SK-N-SH (cell line): ENCODE data around the gene ASPG. TPM values are rescaled to one million over a fixed set of nuclear protein-coding genes. Genes with fewer than 3 reads are reported as not detected.

Source experiments
- CTCF ChIA-PET: fragments of 300-600, 350-600 bp; formaldehyde crosslinking; extraction: SDS; loops from one replicate; lab custom pipeline; 2021; lab: Yijun Ruan, JAX
- POLR2A ChIA-PET: fragments of 350-600 bp; sonication (Branson Sonifier 250); formaldehyde crosslinking; extraction: SDS; loops from one replicate; lab custom pipeline; 2020; ENCODE audit warnings: antibody characterized with exemption, inconsistent platforms; lab: Yijun Ruan, JAX
- DNase-seq: peaks from one replicate; pipeline ENCODE4 v3.0.0; 2012
- H2AFZ ChIP-seq: fragments of 200-600 bp; sonication (generic); 2 replicates; pipeline ENCODE4 v1.8.1; 2016; ENCODE audit warnings: antibody characterized with exemption, mild to moderate bottlenecking, low read depth
- H3F3A ChIP-seq: fragments of 200-600 bp; sonication (generic); replicated peaks from 2 replicates; pipeline ENCODE3; 2016; ENCODE audit warnings: antibody characterized with exemption, mild to moderate bottlenecking; ENCODE audit not compliant: insufficient read depth
- H3K27ac ChIP-seq, 2 experiments: fragments of 200-500 bp in 1 of 2; fragments of 200-600 bp in 1 of 2; sonication (Bioruptor generic) in 1 of 2; sonication (generic), shearing (Covaris generic) in 1 of 2; 2 replicates each; pipeline versions ENCODE4 v1.5.1 to v1.6.1; 2014 to 2016; ENCODE audit warnings: low read depth in 2 of 2, inconsistent platforms in 1 of 2, low read length in 1 of 2, mild to moderate bottlenecking in 1 of 2, mixed read lengths in 1 of 2
- H3K27me3 ChIP-seq: fragments of 200-600 bp; sonication (generic), shearing (Covaris generic); 2 replicates; pipeline ENCODE4 v1.6.1; 2016; ENCODE audit warnings: mixed run types; ENCODE audit not compliant: insufficient read depth
- H3K36me3 ChIP-seq, 2 experiments: fragments of 200-500 bp in 1 of 2; fragments of 200-600 bp in 1 of 2; sonication (Bioruptor generic) in 1 of 2; sonication (generic) in 1 of 2; replicated peaks in 1 of 2; 2 replicates each; pipeline versions ENCODE3 to v1.5.1; 2014 to 2016; ENCODE audit warnings: low read length in 1 of 2, mild to moderate bottlenecking in 1 of 2; ENCODE audit not compliant: insufficient read depth in 2 of 2, control insufficient read depth in 1 of 2
- H3K4me1 ChIP-seq, 2 experiments: fragments of 200-500 bp in 1 of 2; fragments of 200-600 bp in 1 of 2; sonication (Bioruptor generic) in 1 of 2; sonication (generic), shearing (Covaris generic) in 1 of 2; 2 replicates each; pipeline versions ENCODE4 v1.5.1 to v1.6.1; 2014 to 2016; ENCODE audit warnings: low read depth in 1 of 2, low read length in 1 of 2, mixed run types in 1 of 2; ENCODE audit not compliant: insufficient read depth in 2 of 2, control insufficient read depth in 1 of 2
- H3K4me2 ChIP-seq: fragments of 200-600 bp; sonication (generic), shearing (Covaris generic); 2 replicates; pipeline ENCODE4 v1.6.1; 2017; ENCODE audit warnings: mixed run types
- H3K4me3 ChIP-seq, 2 experiments: fragments of 200-500 bp in 1 of 2; fragments of 200-600 bp in 1 of 2; sonication (Bioruptor generic) in 1 of 2; sonication (generic), shearing (Covaris generic) in 1 of 2; 2 replicates each; pipeline versions ENCODE4 v1.5.1 to v1.8.1; 2014 to 2016; ENCODE audit warnings: low read depth in 2 of 2, inconsistent platforms in 1 of 2, low read length in 1 of 2, mild to moderate bottlenecking in 1 of 2, mixed read lengths in 1 of 2, moderate library complexity in 1 of 2
- H3K79me2 ChIP-seq: fragments of 200-600 bp; sonication (generic); 2 replicates; pipeline ENCODE4 v1.8.1; 2017; ENCODE audit warnings: mild to moderate bottlenecking; ENCODE audit not compliant: insufficient read depth
- H3K9ac ChIP-seq: fragments of 200-600 bp; sonication (generic); 2 replicates; pipeline ENCODE4 v1.6.1; 2017; ENCODE audit warnings: mixed run types
- H3K9me2 ChIP-seq: fragments of 200-600 bp; sonication (generic); 2 replicates; pipeline ENCODE4 v1.6.1; 2017; ENCODE audit warnings: mixed run types
- H3K9me3 ChIP-seq: fragments of 200-600 bp; sonication (generic); 2 replicates; pipeline ENCODE4 v1.6.1; 2017; ENCODE audit warnings: mixed run types, mild to moderate bottlenecking, moderate library complexity
- H4K20me1 ChIP-seq: fragments of 200-600 bp; sonication (generic); 2 replicates; pipeline ENCODE4 v1.6.1; 2017; ENCODE audit warnings: mild to moderate bottlenecking, mixed run types; ENCODE audit not compliant: insufficient read depth
- CHD2 ChIP-seq: fragments of 150-350 bp; IDR thresholded peaks from 2 replicates; pipeline ENCODE4 v1.6.1; 2018; ENCODE audit warnings: low read length; ENCODE audit not compliant: partially characterized antibody
- EP300 ChIP-seq, 2 experiments: IDR thresholded peaks; 2 replicates each; pipeline versions ENCODE4 v1.4.0 to v1.6.1; 2012; ENCODE audit warnings: borderline replicate concordance in 1 of 2, low read depth in 1 of 2, low read length in 1 of 2
- EZH2phosphoT487 ChIP-seq: fragments of 200-600 bp; sonication (generic); IDR thresholded peaks from 2 replicates; pipeline ENCODE4 v1.6.1; 2017; ENCODE audit warnings: low read depth, mixed run types, mild to moderate bottlenecking, antibody characterized with exemption, moderate library complexity, borderline replicate concordance
- FOXM1 ChIP-seq: IDR thresholded peaks from 2 replicates; pipeline ENCODE4 v1.4.0; 2012; ENCODE audit warnings: low read depth, mild to moderate bottlenecking
- IRF3 ChIP-seq: fragments of 150-350 bp; IDR thresholded peaks from 2 replicates; pipeline ENCODE4 v1.6.1; 2016; ENCODE audit warnings: mild to moderate bottlenecking, low read depth, low read length
- JUND ChIP-seq: IDR thresholded peaks from 2 replicates; pipeline ENCODE4 v1.4.0; 2012
- MAX ChIP-seq: IDR thresholded peaks from 2 replicates; pipeline ENCODE4 v1.4.0; 2012; ENCODE audit warnings: low read depth
- MXI1 ChIP-seq: IDR thresholded peaks from 2 replicates; pipeline ENCODE4 v1.6.1; 2012; ENCODE audit warnings: mild to moderate bottlenecking, low read depth, low read length, improper control_type of control experiment
- NFIC ChIP-seq: IDR thresholded peaks from 2 replicates; pipeline ENCODE4 v1.4.0; 2012; ENCODE audit warnings: borderline replicate concordance
- NRF1 ChIP-seq: IDR thresholded peaks from 2 replicates; pipeline ENCODE4 v1.6.1; 2012; ENCODE audit warnings: low read depth, mild to moderate bottlenecking, low read length
- SIN3A ChIP-seq: IDR thresholded peaks from 2 replicates; pipeline ENCODE4 v1.6.1; 2012; ENCODE audit warnings: low read depth, mild to moderate bottlenecking, low read length, moderate library complexity, borderline replicate concordance
- SMC3 ChIP-seq: IDR thresholded peaks from 2 replicates; pipeline ENCODE4 v1.6.1; 2012; ENCODE audit warnings: low read depth, low read length, improper control_type of control experiment
- TAF1 ChIP-seq: IDR thresholded peaks from 2 replicates; pipeline ENCODE4 v1.6.1; 2012; ENCODE audit warnings: low read depth, mild to moderate bottlenecking, low read length, moderate library complexity, borderline replicate concordance
- USF1 ChIP-seq: IDR thresholded peaks from 2 replicates; pipeline ENCODE4 v1.4.0; 2012; ENCODE audit warnings: low read depth, borderline replicate concordance
- ZBTB33 ChIP-seq: IDR thresholded peaks from 2 replicates; pipeline ENCODE4 v1.4.0; 2012; ENCODE audit warnings: low read depth, borderline replicate concordance
- WGBS: methylation state at CpG from one replicate; pipeline ENCODE4 v1.1.6; 2017; ENCODE audit warnings: low lambda C conversion rate; 5-methylcytosine and 5-hydroxymethylcytosine counted together
- polyA plus RNA-seq, 3 experiments: library from polyadenylated mRNA; depleted of rRNA; stranded (reverse); fragments of >200 nt; gene quantifications; 2 replicates each; pipeline ENCODE4 v1.2.3, GENCODE V29; 2012

Gene ASPG
- polyA plus RNA-seq, 1 of the 3 experiments (the other 2 are of a cell fraction): not detected

GRCh38 chr14:104142136-104142945 is 56.8 kb downstream of the ASPG start (continued):
- TF ChIP-seq TAF1 (no peak), NFIC (no peak), SMC3 (no peak), FOXM1 (no peak), ZBTB33 (no peak), USF1 (no peak), MXI1 (no peak), NRF1 (no peak), EZH2phosphoT487 (no peak), EP300 (IDR thresholded peaks at IDR 0.05; ENCODE audit: borderline replicate concordance in 1 of 2, low read depth in 1 of 2, low read length in 1 of 2) (no peak)

GRCh38 chr14:104142946-104143470 is 57.5 kb downstream of the ASPG start:
- no peak overlapping the region for H2AFZ ChIP-seq
- no peaks in the 10 kb centered on the region for H3K27me3 ChIP-seq
- WGBS: 89% methylated on average over 15 of the region's 16 CpGs
- H3K27ac ChIP-seq: no peak overlapping the region; a peak in 1 of 4 replicates
- H3F3A ChIP-seq: no peaks in the 10 kb centered on the region
- no peaks in the 10 kb centered on the region for H3K9me3 ChIP-seq
- H3K4me1 ChIP-seq: peaks cover 0 to 88% of the 10 kb centered on the region in 2 experiments; a peak in 1 of 4 replicates
- H3K9me2 ChIP-seq: no peaks in the 10 kb centered on the region
- no peak overlapping the region for H3K9ac ChIP-seq
- ChIA-PET CTCF (interaction anchor here (0.7 to 4.0 kb wide), 12 partner anchors 15 to 497 kb away, joined by 3 to 16 read pairs (median 4); no protein-coding TSS in a partner anchor), POLR2A (no interaction called here)
- H3K4me3 ChIP-seq: no peak overlapping the region
- no peak overlapping the region for H3K4me2 ChIP-seq
- H3K79me2 ChIP-seq: no peaks in the 10 kb centered on the region
- no peak for TF ChIP-seq TAF1
- TF ChIP-seq SIN3A: no peak
- TF ChIP-seq IRF3: no peak
- TF ChIP-seq MAX: no peak
- TF ChIP-seq JUND: no peak
- TF ChIP-seq CHD2: no peak
- no peaks in the 10 kb centered on the region for H3K36me3 ChIP-seq
- DNase-seq: peak; percentile 30
- H4K20me1 ChIP-seq: no peaks in the 10 kb centered on the region
